Hepatocyte (in vitro differentiated cells): Measurements from ENCODE around the gene RFFL.

Source experiments
- CTCF ChIP-seq: fragments of 200-600 bp; sonication (generic); IDR thresholded peaks from 2 replicates; pipeline ENCODE4 v1.5.1; 2016; ENCODE audit warnings: antibody characterized with exemption, mild to moderate bottlenecking; ENCODE audit not compliant: poor library complexity
- EZH2 ChIP-seq: fragments of 200-600 bp; sonication (generic); IDR thresholded peaks from 2 replicates; pipeline ENCODE4 v1.6.1; 2016; ENCODE audit warnings: antibody characterized with exemption, mild to moderate bottlenecking, borderline replicate concordance
- EZH2phosphoT487 ChIP-seq: fragments of 200-600 bp; sonication (generic); IDR thresholded peaks from one replicate; pipeline ENCODE4 v1.6.1; 2018; ENCODE audit warnings: antibody characterized with exemption, mild to moderate bottlenecking, low read depth, moderate library complexity; ENCODE audit not compliant: unreplicated experiment, severe bottlenecking

GRCh38 chr17:34979153-34979552, 84.4 kb downstream of the RFFL start:
- no peak for TF ChIP-seq CTCF
- no peak for TF ChIP-seq EZH2phosphoT487
- no peak for TF ChIP-seq EZH2
